ENCODE data around the gene LRPAP1.

DNA sequence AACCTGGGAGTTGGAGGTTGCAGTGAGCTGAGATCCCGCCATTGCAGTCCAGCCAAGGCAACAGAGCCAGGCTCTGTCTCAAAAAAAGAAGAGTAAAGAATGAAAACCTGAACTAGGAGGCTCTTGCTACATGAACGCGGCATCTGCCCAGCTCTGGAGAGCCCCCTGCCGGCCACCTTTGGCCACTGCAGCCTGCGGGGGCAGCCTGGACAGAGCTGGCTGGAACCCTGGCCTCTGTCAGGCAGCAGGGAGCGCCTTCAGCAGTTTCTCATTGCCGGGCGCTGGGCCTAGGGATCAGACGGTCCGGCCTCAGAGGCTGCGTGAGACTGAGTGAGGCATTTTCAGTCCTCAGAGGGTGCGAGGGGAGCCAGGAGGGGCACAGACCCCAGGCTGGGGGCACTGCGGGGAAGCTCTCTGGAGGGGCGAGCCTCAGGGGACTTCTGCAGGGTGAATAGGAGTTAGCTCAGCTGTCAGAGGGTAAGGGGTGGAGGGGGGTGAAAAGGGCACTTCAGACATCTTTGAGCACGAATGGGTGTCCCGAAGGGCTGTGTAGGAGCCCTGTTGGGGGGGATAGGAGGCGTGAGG lies 51.6 kb downstream of the LRPAP1 start:
- TF ChIP-seq, protein P1, sequence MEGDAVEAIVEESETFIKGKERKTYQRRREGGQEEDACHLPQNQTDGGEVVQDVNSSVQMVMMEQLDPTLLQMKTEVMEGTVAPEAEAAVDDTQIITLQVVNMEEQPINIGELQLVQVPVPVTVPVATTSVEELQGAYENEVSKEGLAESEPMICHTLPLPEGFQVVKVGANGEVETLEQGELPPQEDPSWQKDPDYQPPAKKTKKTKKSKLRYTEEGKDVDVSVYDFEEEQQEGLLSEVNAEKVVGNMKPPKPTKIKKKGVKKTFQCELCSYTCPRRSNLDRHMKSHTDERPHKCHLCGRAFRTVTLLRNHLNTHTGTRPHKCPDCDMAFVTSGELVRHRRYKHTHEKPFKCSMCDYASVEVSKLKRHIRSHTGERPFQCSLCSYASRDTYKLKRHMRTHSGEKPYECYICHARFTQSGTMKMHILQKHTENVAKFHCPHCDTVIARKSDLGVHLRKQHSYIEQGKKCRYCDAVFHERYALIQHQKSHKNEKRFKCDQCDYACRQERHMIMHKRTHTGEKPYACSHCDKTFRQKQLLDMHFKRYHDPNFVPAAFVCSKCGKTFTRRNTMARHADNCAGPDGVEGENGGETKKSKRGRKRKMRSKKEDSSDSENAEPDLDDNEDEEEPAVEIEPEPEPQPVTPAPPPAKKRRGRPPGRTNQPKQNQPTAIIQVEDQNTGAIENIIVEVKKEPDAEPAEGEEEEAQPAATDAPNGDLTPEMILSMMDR (IDR thresholded peaks at IDR 0.05 in 2 of 3, conservative IDR thresholded peaks at IDR 0.05 in 1 of 3; ENCODE audit: borderline replicate concordance in 1 of 3, insufficient read depth in 1 of 3, low read depth in 2 of 3, low read length in 2 of 3) = peak; percentile 97 to 100 (median 98)
- TF ChIP-seq SRF (IDR thresholded peaks at IDR 0.05; ENCODE audit: low read depth) (no peak), FOSL1 (IDR thresholded peaks at IDR 0.05; ENCODE audit: low read depth) (no peak), RAD21 (IDR thresholded peaks at IDR 0.05; ENCODE audit: low read depth) (peak; percentile 87), EZH2 (IDR thresholded peaks at IDR 0.05) (no peak), POLR2A (IDR thresholded peaks at IDR 0.05; ENCODE audit: borderline replicate concordance, extremely low read depth, insufficient read depth, insufficient read length) (no peak)

Data from HCT116 (cell line).